Epithelial cell of proximal tubule (primary cell): Measurements from ENCODE around the gene HGS. TPM values are rescaled to one million over a fixed set of nuclear protein-coding genes. Genes with fewer than 3 reads are reported as not detected.

Experiments used
- DNase-seq: peaks from one replicate; pipeline ENCODE4 v3.0.0-alpha.2; 2011; ENCODE audit warnings: low read depth
- H3K4me3 ChIP-seq: 2 replicates; pipeline ENCODE4 v1.5.1; 2011; ENCODE audit warnings: low read depth, mild to moderate bottlenecking, low read length
- CTCF ChIP-seq: conservative IDR thresholded peaks from 2 replicates; pipeline ENCODE4 v1.5.1; 2012; ENCODE audit warnings: low read depth, mild to moderate bottlenecking, low read length
- total RNA-seq: library from RNA; depleted of rRNA; stranded (reverse); fragments of >200 nt; gene quantifications from 2 replicates; pipeline ENCODE4 v1.2.3, GENCODE V29; 2015

The HGS gene
- total RNA-seq, 1 donor from 2014 or later, result 122 TPM

- no peak for TF ChIP-seq CTCF
- H3K4me3 ChIP-seq, result no peak within 1 kb of the TSS
- DNase-seq, result no peak
These were observed 27.6 kb upstream of the HGS start, which contains the start of gene PDE6G for GRCh38 chr17:81656118-81656743. Gene PDE6G (minus strand): TSS chr17:81656542. CDS start chr17:81653305, 3,237 bp downstream.

- DNase-seq, result no peak
- H3K4me3 ChIP-seq, result no peak overlapping the region
- no peak for TF ChIP-seq CTCF
These were observed 27.0 kb upstream of the HGS start for GRCh38 chr17:81656835-81657234.

GRCh38 chr17:81659038-81659437 is 24.8 kb upstream of the HGS start:
- no peak for DNase-seq
- H3K4me3 ChIP-seq, result no peak overlapping the region
- no peak for TF ChIP-seq CTCF

- DNase-seq, result no peak
- no peak for TF ChIP-seq CTCF
These were observed 23.4 kb upstream of the HGS start for GRCh38 chr17:81660441-81660840.

GRCh38 chr17:81662002-81662401 is 21.8 kb upstream of the HGS start:
- no peak for DNase-seq
- no peak for TF ChIP-seq CTCF
- no peak overlapping the region for H3K4me3 ChIP-seq

More at GRCh38 chr17:81660441-81660840, 23.4 kb upstream of the HGS start:
- no peak overlapping the region for H3K4me3 ChIP-seq

- no peak for DNase-seq
- no peak overlapping the region for H3K4me3 ChIP-seq
- TF ChIP-seq CTCF, result no peak
These were observed 19.8 kb upstream of the HGS start for GRCh38 chr17:81664051-81664470.
